Ascending aorta (tissue), 2 donors: ENCODE measurements around the gene NXPH2. TPM values are rescaled to one million over a fixed set of nuclear protein-coding genes. Genes with fewer than 3 reads are reported as not detected.

Experiments used
- DNase-seq, 2 donors: peaks; one replicate each; pipeline ENCODE4 v3.0.0-alpha.2; 2019; ENCODE audit warnings: low spot score in 2 of 2
- H3K27ac ChIP-seq, 2 donors: fragments of 200-600 bp; sonication (generic); one replicate each; pipeline ENCODE4 v1.5.1; 2016 to 2017; ENCODE audit warnings: mild to moderate bottlenecking in 1 of 2
- H3K27me3 ChIP-seq: fragments of 200-600 bp; sonication (generic); one replicate; pipeline ENCODE4 v1.5.1; 2017
- H3K36me3 ChIP-seq, 2 donors: fragments of 200-600 bp; sonication (generic); one replicate each; pipeline ENCODE4 v1.5.1; 2016
- H3K4me1 ChIP-seq, 2 donors: fragments of 200-600 bp; sonication (generic); one replicate each; pipeline ENCODE4 v1.5.1; 2016 to 2017; ENCODE audit warnings: mild to moderate bottlenecking in 1 of 2
- H3K4me3 ChIP-seq, 2 donors: fragments of 200-600 bp; sonication (generic); one replicate each; pipeline ENCODE4 v1.5.1; 2016 to 2017; ENCODE audit warnings: mild to moderate bottlenecking in 1 of 2
- H3K9me3 ChIP-seq, 2 donors: fragments of 200-600 bp; sonication (generic); one replicate each; pipeline ENCODE4 v1.5.1; 2016
- CTCF ChIP-seq, 3 experiments: fragments of 200-600 bp in 2 of 3; fragments of 450-650 bp in 1 of 3; sonication (generic) in 2 of 3; IDR thresholded peaks; one replicate each; pipeline ENCODE4 v1.5.1; 2016 to 2019; ENCODE audit warnings: antibody characterized with exemption in 3 of 3, mild to moderate bottlenecking in 1 of 3, moderate library complexity in 1 of 3
- intact Hi-C: fragments of 100-400 bp; cut with DNase I; formaldehyde crosslinking; loops from one replicate; pipeline ENCODE4 v1.15.1; 2023
- total RNA-seq: library from RNA; depleted of rRNA; stranded (reverse); fragments of >200 nt; gene quantifications from one replicate; pipeline ENCODE4 v1.1.0, GENCODE V29; 2016

NXPH2 gene
- total RNA-seq, 1 donor from 2014 or later, result not detected

DNA sequence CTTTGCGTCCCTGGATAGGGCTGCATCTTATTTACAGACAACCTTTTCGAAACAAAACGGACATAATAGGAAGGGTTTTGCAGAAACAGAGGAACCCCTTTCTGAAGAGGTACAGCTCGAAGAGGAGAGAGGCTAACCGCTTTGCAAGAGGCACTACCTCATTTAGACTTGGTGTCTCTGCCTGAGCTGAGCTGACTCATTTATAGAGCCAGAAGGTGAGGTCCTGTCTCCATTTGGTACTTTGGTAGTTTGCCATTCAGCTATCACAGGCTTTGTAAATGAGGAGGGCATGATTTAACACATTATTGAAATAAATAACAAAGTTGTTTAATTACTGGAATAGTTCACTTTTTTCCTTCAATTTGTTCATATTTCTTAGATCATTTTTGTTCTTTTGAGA is 2.2 kb upstream of the NXPH2 start:
- no peak for DNase-seq
- no peak for TF ChIP-seq CTCF (IDR thresholded peaks at IDR 0.05)
- intact Hi-C loops, result no loop called here

GRCh38 chr2:138780908-138781307 is 718 bp upstream of the NXPH2 start:
- Histone ChIP-seq H3K9me3 (no peaks in the 10 kb centered on the region), H3K27ac (no peak overlapping the region), H3K4me1 (peaks cover 3 to 10% of the 10 kb centered on the region in 2 donors), H3K27me3 (peaks cover 4% of the 10 kb centered on the region), H3K4me3 (peak overlapping the region in 1 of 2 donors; percentile 65), H3K36me3 (no peaks in the 10 kb centered on the region)
- intact Hi-C loops, result no loop called here
- TF ChIP-seq CTCF (IDR thresholded peaks at IDR 0.05), result no peak
- DNase-seq, result no peak

More for the DNA sequence above, 2.2 kb upstream of the NXPH2 start:
- no peak overlapping the region for H3K27ac ChIP-seq
- no peak overlapping the region for H3K4me3 ChIP-seq
- H3K36me3 ChIP-seq, result no peaks in the 10 kb centered on the region
- no peaks in the 10 kb centered on the region for H3K9me3 ChIP-seq
- peaks cover 4% of the 10 kb centered on the region for H3K27me3 ChIP-seq
- H3K4me1 ChIP-seq, result peaks cover 3 to 10% of the 10 kb centered on the region in 2 donors

DNA sequence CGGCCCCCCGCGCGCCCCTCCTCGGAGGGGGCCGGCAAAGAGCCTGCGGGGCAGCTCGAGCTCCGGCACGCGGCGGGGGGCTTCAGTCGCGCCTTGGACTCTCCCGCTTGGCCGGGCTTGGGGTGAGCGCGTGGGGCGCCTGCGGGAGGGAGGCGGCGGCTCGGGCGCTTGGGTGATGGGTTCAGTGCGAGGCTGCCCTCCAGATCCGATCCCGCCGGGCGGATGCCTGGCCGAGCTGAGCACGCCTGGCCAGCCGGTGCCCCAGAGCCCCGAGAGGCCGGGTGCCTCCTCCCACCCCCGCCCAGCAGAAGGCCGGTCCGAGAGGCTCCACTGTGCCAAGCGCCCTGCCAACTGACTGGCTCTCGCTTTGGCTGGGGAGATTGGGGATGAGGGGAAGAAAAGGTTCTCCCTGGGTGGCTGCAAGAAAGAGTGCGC is 273 bp upstream of the NXPH2 start:
- DNase-seq, result no peak
- no peaks in the 10 kb centered on the region for H3K36me3 ChIP-seq
- intact Hi-C loops, result no loop called here
- TF ChIP-seq CTCF (IDR thresholded peaks at IDR 0.05), result no peak
- H3K27me3 ChIP-seq, result peaks cover 4% of the 10 kb centered on the region
- no peaks in the 10 kb centered on the region for H3K9me3 ChIP-seq
- peak overlapping the region; percentile 39 to 65 for H3K4me3 ChIP-seq
- no peak overlapping the region for H3K27ac ChIP-seq
- H3K4me1 ChIP-seq, result peaks cover 3 to 10% of the 10 kb centered on the region in 2 donors

- no peaks in the 10 kb centered on the region for H3K9me3 ChIP-seq
- peaks cover 3 to 10% of the 10 kb centered on the region in 2 donors for H3K4me1 ChIP-seq
- H3K27me3 ChIP-seq, result peaks cover 4% of the 10 kb centered on the region
- no peak overlapping the region for H3K27ac ChIP-seq
- TF ChIP-seq CTCF (IDR thresholded peaks at IDR 0.05), result no peak
- H3K4me3 ChIP-seq, result peak overlapping the region; percentile 39 to 65
- intact Hi-C loops, result no loop called here
- DNase-seq, result no peak
- H3K36me3 ChIP-seq, result no peaks in the 10 kb centered on the region
These were observed 797 bp downstream of the NXPH2 start for GRCh38 chr2:138779406-138779780.

- no peak overlapping the region for H3K4me3 ChIP-seq
These were observed 2.2 kb downstream of the NXPH2 start for GRCh38 chr2:138777996-138778395.

More at GRCh38 chr2:138777996-138778395, 2.2 kb downstream of the NXPH2 start:
- DNase-seq, result no peak
- Histone ChIP-seq H3K27ac (no peak overlapping the region), H3K36me3 (no peaks in the 10 kb centered on the region), H3K9me3 (no peaks in the 10 kb centered on the region), H3K27me3 (peaks cover 4% of the 10 kb centered on the region), H3K4me1 (peaks cover 3 to 10% of the 10 kb centered on the region in 2 donors)
- no peak for TF ChIP-seq CTCF (IDR thresholded peaks at IDR 0.05)
- intact Hi-C loops, result no loop called here
